Hair follicle dermal papilla cell (primary cell): Measurements from ENCODE around the gene SPSB4. TPM values are rescaled to one million over a fixed set of nuclear protein-coding genes. Genes with fewer than 3 reads are reported as not detected.

ENCODE experiments used
- total RNA-seq: library from RNA; depleted of rRNA; stranded (reverse); fragments of >200 nt; gene quantifications from 2 replicates; pipeline ENCODE4 v1.2.3, GENCODE V29; 2012

Gene SPSB4
- under 0.01 TPM in 1 of 2 replicates, not detected in the other for total RNA-seq

DNA sequence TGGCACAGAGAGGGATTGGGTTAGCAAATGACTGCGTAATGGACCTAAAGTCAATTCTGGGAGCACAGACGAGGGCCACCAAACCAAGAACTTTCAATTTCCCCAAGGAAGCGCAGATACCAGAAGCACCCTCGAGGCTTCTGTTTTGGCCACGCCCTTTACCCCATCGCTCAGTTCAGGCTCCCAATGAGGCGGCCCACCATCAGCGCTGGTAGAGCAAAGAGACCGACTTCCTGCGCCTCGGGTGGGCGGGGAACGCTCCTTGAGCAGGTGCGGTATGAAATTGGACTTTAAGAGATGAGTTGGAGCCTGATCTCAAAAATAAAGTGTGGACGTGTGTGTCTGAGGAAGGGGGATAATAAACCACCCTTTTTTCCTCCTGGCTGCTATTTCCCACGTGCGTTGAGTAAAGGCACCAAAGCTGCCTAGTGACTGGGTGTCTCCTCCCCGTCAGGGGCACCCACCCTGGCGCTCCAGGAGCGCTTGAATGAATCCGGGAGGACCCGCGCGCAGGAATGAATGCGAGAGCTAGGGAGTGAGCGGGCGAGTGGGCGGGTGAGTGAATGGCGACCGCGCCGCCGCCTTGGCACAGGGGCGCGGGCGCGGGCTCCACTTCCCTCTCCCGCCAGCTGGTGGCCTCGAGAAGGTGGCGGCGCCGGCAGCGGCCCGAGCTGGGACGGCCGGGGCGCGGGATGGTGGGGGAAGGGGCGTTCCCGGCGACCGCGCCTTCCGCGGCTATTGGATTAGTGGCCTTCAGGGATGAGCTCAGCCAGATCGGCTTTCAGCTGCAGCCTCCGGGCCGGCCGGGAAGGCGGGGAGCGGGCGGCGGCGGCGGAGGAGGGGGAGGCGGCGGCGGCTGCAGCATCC is at the start of gene SPSB4:
TSS of gene SPSB4 (plus strand) at position 772 of the 867 bp plus-strand sequence. CDS start 14,758 bp downstream, outside the sequence.

Other genes starting within 250 kb of the SPSB4 start
- 82.2 and 83.1 TPM in 2 replicates for gene SLC25A36, start 109.5 kb upstream of the SPSB4 start, total RNA-seq
- 16.2 and 20.0 TPM in 2 replicates for gene PXYLP1, start 180.5 kb downstream of the SPSB4 start, total RNA-seq